ENCODE results near the gene SYT10. TPM values are rescaled to one million over a fixed set of nuclear protein-coding genes. Genes with fewer than 3 reads are reported as not detected.

The SYT10 gene
- polyA plus RNA-seq, 1 donor (not counting 4 experiments of a cell fraction or from before 2014, with no cell fraction given), result not detected

DNA sequence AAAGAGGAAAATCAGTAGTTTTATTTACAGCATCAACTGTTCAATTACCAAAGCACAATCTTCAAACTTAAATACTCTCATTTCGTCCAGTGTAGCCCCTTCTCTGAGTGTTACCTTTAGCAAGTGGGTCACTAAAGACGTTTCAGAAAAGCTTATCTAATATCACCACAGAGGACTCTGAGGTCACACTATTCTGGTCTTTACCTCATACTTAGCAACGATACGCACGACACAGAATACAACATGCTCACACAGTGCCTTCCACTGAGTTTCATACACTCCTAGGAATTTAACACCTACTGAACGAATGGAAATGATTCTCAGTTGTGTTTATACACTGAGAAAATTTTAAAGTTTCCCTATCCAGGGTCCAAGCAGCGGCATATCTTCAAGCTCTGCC is 2.0 kb downstream of the SYT10 start:
- H2AFZ ChIP-seq (ENCODE audit: control insufficient read depth, low read length), result no peak overlapping the region
- TF ChIP-seq, protein P1, sequence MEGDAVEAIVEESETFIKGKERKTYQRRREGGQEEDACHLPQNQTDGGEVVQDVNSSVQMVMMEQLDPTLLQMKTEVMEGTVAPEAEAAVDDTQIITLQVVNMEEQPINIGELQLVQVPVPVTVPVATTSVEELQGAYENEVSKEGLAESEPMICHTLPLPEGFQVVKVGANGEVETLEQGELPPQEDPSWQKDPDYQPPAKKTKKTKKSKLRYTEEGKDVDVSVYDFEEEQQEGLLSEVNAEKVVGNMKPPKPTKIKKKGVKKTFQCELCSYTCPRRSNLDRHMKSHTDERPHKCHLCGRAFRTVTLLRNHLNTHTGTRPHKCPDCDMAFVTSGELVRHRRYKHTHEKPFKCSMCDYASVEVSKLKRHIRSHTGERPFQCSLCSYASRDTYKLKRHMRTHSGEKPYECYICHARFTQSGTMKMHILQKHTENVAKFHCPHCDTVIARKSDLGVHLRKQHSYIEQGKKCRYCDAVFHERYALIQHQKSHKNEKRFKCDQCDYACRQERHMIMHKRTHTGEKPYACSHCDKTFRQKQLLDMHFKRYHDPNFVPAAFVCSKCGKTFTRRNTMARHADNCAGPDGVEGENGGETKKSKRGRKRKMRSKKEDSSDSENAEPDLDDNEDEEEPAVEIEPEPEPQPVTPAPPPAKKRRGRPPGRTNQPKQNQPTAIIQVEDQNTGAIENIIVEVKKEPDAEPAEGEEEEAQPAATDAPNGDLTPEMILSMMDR (optimal IDR thresholded peaks at IDR 0.05 in 1 of 3, IDR thresholded peaks at IDR 0.05 in 1 of 3, conservative IDR thresholded peaks at IDR 0.05 in 1 of 3; ENCODE audit: extremely low read depth in 1 of 3, insufficient read depth in 2 of 3, low read length in 3 of 3), result no peak
- no peak for TF ChIP-seq EZH2 (IDR thresholded peaks at IDR 0.05; ENCODE audit: low read length)
- H3K9ac ChIP-seq (ENCODE audit: control insufficient read depth, extremely low read depth, insufficient read depth, low read length), result no peak overlapping the region
- no peaks in the 10 kb centered on the region for H3K36me3 ChIP-seq (ENCODE audit: control insufficient read depth in 2 of 2, extremely low read depth in 1 of 2, insufficient read depth in 2 of 2, low read length in 2 of 2)
- peaks cover 2% of the 10 kb centered on the region for H3K9me3 ChIP-seq (ENCODE audit: control insufficient read depth, low read depth, low read length)
- H4K20me1 ChIP-seq (ENCODE audit: control insufficient read depth, extremely low read depth, insufficient read depth, low read length), result no peaks in the 10 kb centered on the region
- no peak overlapping the region for H3K4me3 ChIP-seq (ENCODE audit: control insufficient read depth in 2 of 3, extremely low read depth in 1 of 3, insufficient read depth in 2 of 3, low read depth in 1 of 3, low read length in 3 of 3)
- FAIRE-seq, result no peak
- dilution Hi-C loops (cut with MboI; ENCODE audit: extremely low pct_ligation_motif_present, low sequenced_read_pairs), result no loop called here
- no peaks in the 10 kb centered on the region for H3K9me1 ChIP-seq (ENCODE audit: control insufficient read depth, extremely low read depth, insufficient read depth, low read length)
- H3K4me2 ChIP-seq (ENCODE audit: control insufficient read depth, extremely low read depth, insufficient read depth, low read depth, low read length), result no peak overlapping the region
- no peak overlapping the region for H3K27ac ChIP-seq (ENCODE audit: control insufficient read depth, insufficient read depth, low read length)
- no peaks in the 10 kb centered on the region for H3K79me2 ChIP-seq (ENCODE audit: control insufficient read depth, insufficient read depth, low read length)
- H3K27me3 ChIP-seq (ENCODE audit: control insufficient read depth, extremely low read depth, insufficient read depth, low read length), result peaks cover 32% of the 10 kb centered on the region
- DNase-seq (ENCODE audit: low read depth, low spot score), result no peak
- H3K4me1 ChIP-seq (ENCODE audit: control insufficient read depth, extremely low read depth, insufficient read depth, low read length), result peaks cover 2% of the 10 kb centered on the region

DNA sequence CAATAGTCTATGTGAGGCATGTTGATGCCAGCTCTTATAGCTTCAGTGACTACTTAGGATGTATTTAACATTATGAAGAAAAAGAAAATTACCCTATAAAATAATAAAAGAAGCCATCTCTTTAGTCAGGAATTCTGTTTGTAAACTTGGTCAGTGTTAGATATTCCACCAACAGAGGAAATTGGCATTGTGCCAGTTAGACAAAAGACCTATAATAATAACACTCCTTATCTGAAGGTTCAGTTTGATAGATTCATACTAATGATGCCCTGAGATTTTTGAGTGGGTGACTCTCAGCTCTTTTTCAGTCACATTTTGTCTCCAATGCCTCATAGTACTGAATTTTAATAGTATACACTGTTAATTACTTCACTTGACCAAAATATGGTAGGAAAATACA is 6.6 kb downstream of the SYT10 start:
- dilution Hi-C loops (cut with MboI; ENCODE audit: extremely low pct_ligation_motif_present, low sequenced_read_pairs), result no loop called here
- FAIRE-seq, result no peak

More for the DNA sequence above, 6.6 kb downstream of the SYT10 start:
- DNase-seq (ENCODE audit: low read depth, low spot score), result no peak
- H4K20me1 ChIP-seq (ENCODE audit: control insufficient read depth, extremely low read depth, insufficient read depth, low read length), result no peaks in the 10 kb centered on the region
- H3K27ac ChIP-seq (ENCODE audit: control insufficient read depth, insufficient read depth, low read length), result no peak overlapping the region
- H3K36me3 ChIP-seq (ENCODE audit: control insufficient read depth in 2 of 2, extremely low read depth in 1 of 2, insufficient read depth in 2 of 2, low read length in 2 of 2), result no peaks in the 10 kb centered on the region
- H3K27me3 ChIP-seq (ENCODE audit: control insufficient read depth, extremely low read depth, insufficient read depth, low read length), result peaks cover 7% of the 10 kb centered on the region
- H3K4me3 ChIP-seq (ENCODE audit: control insufficient read depth in 2 of 3, extremely low read depth in 1 of 3, insufficient read depth in 2 of 3, low read depth in 1 of 3, low read length in 3 of 3), result no peak overlapping the region
- TF ChIP-seq, protein P1 (optimal IDR thresholded peaks at IDR 0.05 in 1 of 3, IDR thresholded peaks at IDR 0.05 in 1 of 3, conservative IDR thresholded peaks at IDR 0.05 in 1 of 3; ENCODE audit: extremely low read depth in 1 of 3, insufficient read depth in 2 of 3, low read length in 3 of 3), result no peak
- no peak for TF ChIP-seq EZH2 (IDR thresholded peaks at IDR 0.05; ENCODE audit: low read length)
- no peaks in the 10 kb centered on the region for H3K79me2 ChIP-seq (ENCODE audit: control insufficient read depth, insufficient read depth, low read length)
- no peak overlapping the region for H2AFZ ChIP-seq (ENCODE audit: control insufficient read depth, low read length)
- H3K9ac ChIP-seq (ENCODE audit: control insufficient read depth, extremely low read depth, insufficient read depth, low read length), result no peak overlapping the region
- H3K4me1 ChIP-seq (ENCODE audit: control insufficient read depth, extremely low read depth, insufficient read depth, low read length), result no peaks in the 10 kb centered on the region
- no peak overlapping the region for H3K4me2 ChIP-seq (ENCODE audit: control insufficient read depth, extremely low read depth, insufficient read depth, low read depth, low read length)
- peaks cover 2% of the 10 kb centered on the region for H3K9me3 ChIP-seq (ENCODE audit: control insufficient read depth, low read depth, low read length)
- no peaks in the 10 kb centered on the region for H3K9me1 ChIP-seq (ENCODE audit: control insufficient read depth, extremely low read depth, insufficient read depth, low read length)
